GM18508 (cell line): ENCODE data around the gene PLA2G4A.
"Not testable (repeated sequence)": the region's sequence is repeated elsewhere in the genome, so short reads cannot be mapped to it uniquely, and the experiment has no call there.

ENCODE experiments used
- ATAC-seq: cut with Tn5 transposase; IDR thresholded peaks from one replicate; pipeline ENCODE4 v1.9.1; 2021; ENCODE audit warnings: moderate number of reproducible peaks; ENCODE audit not compliant: insufficient read depth, unreplicated experiment

PLA2G4A gene

DNA sequence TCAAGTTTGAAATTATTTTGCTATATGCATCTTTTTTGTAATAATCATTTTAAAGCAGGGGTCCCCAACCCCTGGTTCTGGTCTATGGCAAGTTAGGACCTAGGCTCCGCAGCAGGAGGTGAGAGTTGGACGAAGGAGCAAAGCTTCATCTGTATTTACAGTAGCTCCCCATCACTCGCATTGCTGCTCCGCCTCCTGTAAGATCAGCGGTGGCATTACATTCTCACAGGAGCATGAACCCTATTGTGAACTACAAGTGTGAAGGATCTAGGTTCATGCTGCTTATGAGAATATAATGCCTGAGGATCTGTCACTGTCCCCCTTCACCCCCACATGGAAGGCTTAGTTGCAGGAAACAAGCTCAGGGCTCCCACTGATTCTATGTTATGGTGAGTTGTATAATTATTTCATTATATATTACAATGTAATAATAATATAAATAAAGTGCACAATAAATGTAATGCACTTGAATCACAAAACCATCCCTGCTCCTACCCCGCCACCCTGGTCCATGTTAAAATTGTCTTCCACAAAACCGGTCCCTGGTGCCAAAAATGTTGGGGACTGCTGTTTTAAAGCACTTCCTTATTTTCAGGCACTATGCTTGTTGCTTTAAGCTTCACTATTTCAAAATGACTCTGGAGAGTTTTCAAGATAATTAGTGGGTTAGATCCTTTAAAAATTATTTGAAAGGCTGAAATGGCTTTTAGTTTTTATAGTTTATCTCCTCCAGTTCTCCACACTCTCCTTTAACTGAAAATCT, 74.8 kb downstream of the PLA2G4A start:
- no peak for ATAC-seq

- ATAC-seq = no peak
Measured at GRCh38 chr1:186904361-186904760, 75.6 kb downstream of the PLA2G4A start.

DNA sequence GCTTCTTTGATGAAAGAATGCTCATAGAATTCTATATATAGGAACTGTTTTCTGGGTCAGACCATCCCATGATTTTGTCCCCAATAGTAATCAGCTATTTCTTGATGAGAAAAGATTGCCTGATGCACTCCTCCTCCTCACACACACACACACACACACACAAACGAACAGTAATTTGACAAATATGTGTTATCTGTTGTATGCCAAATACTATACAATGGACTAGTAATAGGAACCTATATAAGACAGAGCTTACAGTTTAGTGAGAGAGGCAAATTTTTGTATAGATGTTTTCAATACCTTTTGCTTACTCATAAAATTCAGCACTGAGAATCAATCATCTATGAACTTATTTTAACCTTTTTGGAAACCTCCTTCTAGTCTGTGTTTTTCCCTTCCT, 76.8 kb downstream of the PLA2G4A start:
- ATAC-seq = no peak

GRCh38 chr1:186915555-186915954, 86.8 kb downstream of the PLA2G4A start:
- no peak for ATAC-seq

- ATAC-seq = not testable (repeated sequence)
Measured at GRCh38 chr1:186917106-186917786, 88.5 kb downstream of the PLA2G4A start.

DNA sequence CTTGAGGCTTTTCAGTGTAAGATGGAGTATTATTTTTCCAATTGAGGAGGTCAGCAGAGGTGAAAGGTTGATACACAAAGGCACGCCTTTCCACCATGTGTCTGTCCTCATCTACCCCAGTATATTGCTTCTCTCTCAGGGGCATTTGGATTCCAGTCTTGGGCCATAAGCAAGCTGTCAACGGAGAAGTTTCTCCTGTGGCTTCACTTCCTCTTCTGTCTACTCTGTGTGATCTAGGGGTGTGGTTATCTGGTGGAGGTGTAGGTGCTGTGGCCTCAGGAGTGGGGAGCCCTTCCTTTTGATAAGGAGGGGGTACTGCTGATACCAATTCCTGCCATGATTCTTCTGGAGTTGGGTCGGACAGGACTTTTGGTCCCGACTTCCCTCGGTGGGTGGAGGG, 92.6 kb downstream of the PLA2G4A start:
- ATAC-seq = peak; percentile 72

- ATAC-seq = not testable (repeated sequence)
Measured at GRCh38 chr1:186922814-186923213, 94.1 kb downstream of the PLA2G4A start.

GRCh38 chr1:186923486-186923885, 94.7 kb downstream of the PLA2G4A start:
- ATAC-seq = no peak

GRCh38 chr1:186925881-186926669, 97.3 kb downstream of the PLA2G4A start:
- no peak for ATAC-seq

DNA sequence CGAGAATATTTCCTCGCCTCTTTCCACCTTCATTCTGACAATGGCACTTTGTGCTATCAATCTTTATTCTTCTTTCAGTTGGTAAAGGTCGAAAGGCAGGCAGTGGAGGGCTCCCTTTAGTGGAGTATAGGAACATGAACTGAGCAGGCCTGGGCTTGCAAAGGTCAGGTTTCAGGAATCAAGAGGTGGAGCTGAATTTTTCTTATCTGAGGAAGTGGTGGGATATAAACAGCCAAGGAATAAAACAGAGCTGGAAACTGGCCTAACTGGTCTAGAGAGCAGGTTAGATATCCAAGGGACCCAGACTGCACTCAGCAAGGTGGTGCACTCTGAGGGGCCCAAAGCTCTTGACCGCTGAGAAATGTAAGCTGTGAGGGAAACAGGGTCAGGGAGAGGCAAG, 99.1 kb downstream of the PLA2G4A start:
- ATAC-seq = no peak

DNA sequence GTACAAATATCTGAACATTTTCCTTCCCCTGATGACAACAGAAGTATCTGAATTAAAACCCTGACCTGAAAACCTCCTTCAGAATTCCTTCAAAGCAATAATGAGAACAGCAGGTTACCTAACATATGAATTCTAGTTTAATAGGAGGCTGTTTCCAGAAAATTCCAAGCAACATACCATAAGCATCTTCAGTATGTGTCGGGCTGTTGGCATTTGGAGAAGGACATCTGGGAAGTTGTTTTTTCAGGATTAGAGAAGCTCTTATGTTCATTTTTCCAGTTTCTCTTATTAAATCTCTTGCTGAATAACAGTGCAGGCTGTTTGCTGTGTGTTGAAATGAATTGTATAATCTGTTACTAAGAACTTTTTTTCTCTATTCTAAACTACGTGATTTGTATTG, 101.5 kb downstream of the PLA2G4A start:
- ATAC-seq = no peak

- no peak for ATAC-seq
Measured at GRCh38 chr1:186937016-186937670, 108.4 kb downstream of the PLA2G4A start.

- no peak for ATAC-seq
Measured at GRCh38 chr1:186943891-186944686, 115.3 kb downstream of the PLA2G4A start.

GRCh38 chr1:186945146-186945545, 116.4 kb downstream of the PLA2G4A start:
- ATAC-seq = no peak

- no peak for ATAC-seq
Measured at GRCh38 chr1:186948535-186948934, 119.8 kb downstream of the PLA2G4A start.

DNA sequence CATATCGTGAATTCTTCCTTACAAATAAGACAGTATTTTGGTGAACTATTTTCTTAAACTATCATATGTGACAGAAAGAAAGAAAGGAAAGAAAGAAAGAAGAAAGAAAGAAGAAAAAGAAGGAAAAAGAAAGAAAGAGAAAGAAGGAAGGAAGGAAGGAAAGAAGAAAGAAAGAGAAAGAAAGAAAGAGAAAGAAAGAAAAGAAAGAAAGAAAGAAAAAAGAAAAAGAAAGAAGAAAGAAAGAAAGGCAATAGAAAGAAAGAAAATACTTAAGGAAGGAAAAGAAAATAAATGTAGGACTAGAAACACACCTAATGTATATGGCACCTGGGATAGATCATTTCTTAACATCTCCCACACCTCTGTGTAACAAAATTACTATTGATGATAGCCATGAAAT, 120.4 kb downstream of the PLA2G4A start:
- ATAC-seq = no peak

GRCh38 chr1:186950547-186950946, 121.8 kb downstream of the PLA2G4A start:
- no peak for ATAC-seq

DNA sequence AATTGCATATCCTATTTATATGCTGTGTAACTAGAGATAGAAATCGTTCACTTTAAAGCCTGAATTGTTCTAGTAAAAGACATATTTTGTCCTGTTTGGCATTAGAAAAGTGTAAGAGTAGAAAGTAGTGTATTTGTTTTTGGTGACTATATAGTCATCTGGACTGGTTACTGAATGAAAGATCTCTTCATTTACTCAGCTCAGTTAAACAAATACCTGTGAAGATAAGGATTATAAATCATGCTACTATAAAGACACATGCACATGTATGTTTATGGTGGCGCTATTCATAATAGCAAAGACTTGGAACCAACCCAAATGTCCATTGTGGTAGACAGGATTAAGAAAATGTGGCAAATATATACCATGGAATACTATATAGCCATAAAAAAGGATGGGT, 125.1 kb downstream of the PLA2G4A start:
- no peak for ATAC-seq

- no peak for ATAC-seq
Measured at GRCh38 chr1:186957314-186957713, 128.6 kb downstream of the PLA2G4A start.

DNA sequence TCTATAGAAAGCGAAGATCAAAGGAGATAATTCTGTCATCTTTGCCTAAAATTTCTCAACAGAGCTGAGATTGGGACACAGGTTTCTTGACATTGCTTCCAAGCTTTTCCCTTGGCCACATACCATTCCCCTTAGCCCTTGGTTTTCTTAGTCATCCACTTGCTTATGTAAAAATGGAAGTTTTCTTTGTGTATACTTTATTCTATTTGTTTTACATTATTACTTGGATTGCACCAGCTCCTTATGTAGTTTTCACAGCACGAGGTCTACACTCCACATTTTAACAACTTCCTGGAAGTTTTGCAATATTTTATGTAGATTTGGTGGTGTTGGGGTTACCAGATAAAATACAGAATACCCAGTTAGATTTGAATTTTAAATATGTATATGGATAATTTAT, 129.8 kb downstream of the PLA2G4A start:
- ATAC-seq = no peak
